HepG2 (cell line): Measurements from ENCODE around the gene ANKRD22. TPM values are rescaled to one million over a fixed set of nuclear protein-coding genes. Genes with fewer than 3 reads are reported as not detected.

Experiments used
- ATF1 ChIP-seq: IDR thresholded peaks from 2 replicates; pipeline ENCODE4 v1.6.1; 2016; ENCODE audit warnings: mild to moderate bottlenecking, control low read depth
- GZF1 ChIP-seq: sonication (generic); formaldehyde crosslinking; IDR thresholded peaks from 2 replicates; pipeline ENCODE4 v1.5.1; 2020; ENCODE audit warnings: mild to moderate bottlenecking, missing genetic modification reagents
- HDAC1 ChIP-seq: sonication (generic); formaldehyde crosslinking; IDR thresholded peaks from 2 replicates; pipeline ENCODE4 v1.5.1; 2020; ENCODE audit warnings: mild to moderate bottlenecking, missing genetic modification reagents
- HOXA5 ChIP-seq: sonication (generic); formaldehyde crosslinking; IDR thresholded peaks from 2 replicates; pipeline ENCODE4 v1.4.0; 2020; ENCODE audit warnings: missing genetic modification reagents
- NCOA5 ChIP-seq: sonication (generic); formaldehyde crosslinking; IDR thresholded peaks from 2 replicates; pipeline ENCODE4 v1.4.0; 2020; ENCODE audit warnings: missing genetic modification reagents
- NFE2L2 ChIP-seq: fragments of 150-350 bp; IDR thresholded peaks from 2 replicates; pipeline ENCODE4 v1.6.1; 2014; ENCODE audit warnings: low read length
- SRSF9 ChIP-seq: fragments of 200-400 bp; formaldehyde crosslinking; IDR thresholded peaks from 2 replicates; pipeline ENCODE4 v1.6.1; 2018; ENCODE audit warnings: borderline replicate concordance, mild to moderate bottlenecking, low read depth, low read length; ENCODE audit not compliant: insufficient read depth, poor library complexity, severe bottlenecking
- SSRP1 ChIP-seq: IDR thresholded peaks from 2 replicates; pipeline ENCODE4 v1.6.1; 2016; ENCODE audit warnings: control low read depth
- THAP7 ChIP-seq: sonication (generic); formaldehyde crosslinking; IDR thresholded peaks from 2 replicates; pipeline ENCODE4 v1.8.1; 2023; ENCODE audit warnings: mild to moderate bottlenecking, missing genetic modification reagents
- ZNF124 ChIP-seq: sonication (generic); formaldehyde crosslinking; IDR thresholded peaks from 2 replicates; pipeline ENCODE4 v1.4.0; 2020; ENCODE audit warnings: missing genetic modification reagents
- ZNF337 ChIP-seq: sonication (generic); formaldehyde crosslinking; IDR thresholded peaks from 2 replicates; pipeline ENCODE4 v1.5.1; 2020; ENCODE audit warnings: missing genetic modification reagents, low read depth, mild to moderate bottlenecking, borderline replicate concordance
- ZNF382 ChIP-seq: sonication (generic); formaldehyde crosslinking; IDR thresholded peaks from 2 replicates; pipeline ENCODE4 v1.5.0; 2020; ENCODE audit warnings: missing genetic modification reagents, mild to moderate bottlenecking, borderline replicate concordance
- ZNF441 ChIP-seq: sonication (generic); formaldehyde crosslinking; IDR thresholded peaks from 2 replicates; pipeline ENCODE4 v1.7.0; 2021; ENCODE audit warnings: missing genetic modification reagents, borderline replicate concordance
- ZNF547 ChIP-seq: sonication (generic); formaldehyde crosslinking; IDR thresholded peaks from 2 replicates; pipeline ENCODE4 v1.5.1; 2020; ENCODE audit warnings: mild to moderate bottlenecking, missing genetic modification reagents
- ZNF569 ChIP-seq: sonication (generic); formaldehyde crosslinking; IDR thresholded peaks from 2 replicates; pipeline ENCODE4 v1.5.0; 2020; ENCODE audit warnings: mild to moderate bottlenecking, missing genetic modification reagents, moderate library complexity, borderline replicate concordance
- ZNF768 ChIP-seq: sonication (generic); formaldehyde crosslinking; IDR thresholded peaks from 2 replicates; pipeline ENCODE4 v1.4.0; 2020; ENCODE audit warnings: missing genetic modification reagents
- polyA plus RNA-seq, 8 experiments: library from polyadenylated mRNA; depleted of rRNA in 3 of 8; stranded (reverse) in 7 of 8; unstranded in 1 of 8; fragments of >200 nt; fragmentation: Illumina TruSeq in 4 of 8; extraction: Trizol in 4 of 8; gene quantifications; 2 replicates each; pipeline versions ENCODE4 v1.2.1 to v1.2.3, GENCODE V29; 2011 to 2016; ENCODE audit warnings: low read depth in 4 of 8, missing spikeins in 1 of 8, mixed read lengths in 1 of 8; ENCODE audit not compliant: insufficient read depth in 1 of 8
- total RNA-seq, 5 experiments: library from RNA; depleted of rRNA; stranded (reverse); fragments of >200 nt; fragmentation: Illumina TruSeq; extraction: Trizol; gene quantifications; 2 replicates each; pipeline ENCODE4 v1.2.3, GENCODE V29; 2016; ENCODE audit warnings: low read depth in 1 of 5
- TF ChIP-seq, protein P1 (sequence below): IDR thresholded peaks from 2 replicates; pipeline ENCODE4 v1.6.1; 2016; ENCODE audit warnings: missing genetic modification reagents, missing compliant biosample characterization
- TF ChIP-seq, protein P2 (sequence below): sonication (generic); formaldehyde crosslinking; IDR thresholded peaks from 2 replicates; pipeline ENCODE4 v1.4.0; 2020; ENCODE audit warnings: low read depth, mild to moderate bottlenecking, missing genetic modification reagents
- TF ChIP-seq, protein P3 (sequence below): sonication (generic); formaldehyde crosslinking; IDR thresholded peaks from 2 replicates; pipeline ENCODE4 v1.4.0; 2020; ENCODE audit warnings: missing genetic modification reagents
- TF ChIP-seq, protein P4 (sequence below): sonication (generic); formaldehyde crosslinking; IDR thresholded peaks from 2 replicates; pipeline ENCODE4 v1.5.0; 2020; ENCODE audit warnings: mild to moderate bottlenecking, missing genetic modification reagents
- TF ChIP-seq, protein P5 (sequence below): sonication (generic); formaldehyde crosslinking; IDR thresholded peaks from 2 replicates; pipeline ENCODE4 v1.5.0; 2020; ENCODE audit warnings: missing genetic modification reagents

The ANKRD22 gene
- total and polyA plus RNA-seq, 2 of the 13 experiments (the other 11 are each of a cell fraction or from before 2014, with no cell fraction given): not detected

GRCh38 chr10:88880282-88881076 lies 28.8 kb upstream of the ANKRD22 start (continued):
- no peak; the same call in 1 of the 2 replicates for TF ChIP-seq ZNF547 (CRISPR knock-in tag)
- TF ChIP-seq, protein P1, sequence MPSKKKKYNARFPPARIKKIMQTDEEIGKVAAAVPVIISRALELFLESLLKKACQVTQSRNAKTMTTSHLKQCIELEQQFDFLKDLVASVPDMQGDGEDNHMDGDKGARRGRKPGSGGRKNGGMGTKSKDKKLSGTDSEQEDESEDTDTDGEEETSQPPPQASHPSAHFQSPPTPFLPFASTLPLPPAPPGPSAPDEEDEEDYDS: no peak
- 0 out of 2 replicates have a peak, but pooled peaks have one; percentile 45 for TF ChIP-seq GZF1 (CRISPR knock-in tag)
- no peak for TF ChIP-seq NCOA5 (CRISPR knock-in tag)
- TF ChIP-seq ZNF337: no peak
- no peak for TF ChIP-seq ZNF124 (CRISPR knock-in tag)
- TF ChIP-seq ZNF382 (CRISPR knock-in tag): no peak
- TF ChIP-seq ZNF569 (CRISPR knock-in tag): no peak
- TF ChIP-seq SRSF9: no peak
- TF ChIP-seq THAP7 (CRISPR knock-in tag): 0 out of 2 replicates have a peak, but pooled peaks have one; percentile 43
- TF ChIP-seq, protein P2, sequence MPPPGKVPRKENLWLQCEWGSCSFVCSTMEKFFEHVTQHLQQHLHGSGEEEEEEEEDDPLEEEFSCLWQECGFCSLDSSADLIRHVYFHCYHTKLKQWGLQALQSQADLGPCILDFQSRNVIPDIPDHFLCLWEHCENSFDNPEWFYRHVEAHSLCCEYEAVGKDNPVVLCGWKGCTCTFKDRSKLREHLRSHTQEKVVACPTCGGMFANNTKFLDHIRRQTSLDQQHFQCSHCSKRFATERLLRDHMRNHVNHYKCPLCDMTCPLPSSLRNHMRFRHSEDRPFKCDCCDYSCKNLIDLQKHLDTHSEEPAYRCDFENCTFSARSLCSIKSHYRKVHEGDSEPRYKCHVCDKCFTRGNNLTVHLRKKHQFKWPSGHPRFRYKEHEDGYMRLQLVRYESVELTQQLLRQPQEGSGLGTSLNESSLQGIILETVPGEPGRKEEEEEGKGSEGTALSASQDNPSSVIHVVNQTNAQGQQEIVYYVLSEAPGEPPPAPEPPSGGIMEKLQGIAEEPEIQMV (CRISPR knock-in tag): peak; percentile 58; the same call in 1 of the 2 replicates
- TF ChIP-seq ZNF441: no peak
- TF ChIP-seq ATF1 (CRISPR knock-in tag): no peak
- peak; percentile 81 for TF ChIP-seq HDAC1 (CRISPR knock-in tag)
- TF ChIP-seq, protein P3, sequence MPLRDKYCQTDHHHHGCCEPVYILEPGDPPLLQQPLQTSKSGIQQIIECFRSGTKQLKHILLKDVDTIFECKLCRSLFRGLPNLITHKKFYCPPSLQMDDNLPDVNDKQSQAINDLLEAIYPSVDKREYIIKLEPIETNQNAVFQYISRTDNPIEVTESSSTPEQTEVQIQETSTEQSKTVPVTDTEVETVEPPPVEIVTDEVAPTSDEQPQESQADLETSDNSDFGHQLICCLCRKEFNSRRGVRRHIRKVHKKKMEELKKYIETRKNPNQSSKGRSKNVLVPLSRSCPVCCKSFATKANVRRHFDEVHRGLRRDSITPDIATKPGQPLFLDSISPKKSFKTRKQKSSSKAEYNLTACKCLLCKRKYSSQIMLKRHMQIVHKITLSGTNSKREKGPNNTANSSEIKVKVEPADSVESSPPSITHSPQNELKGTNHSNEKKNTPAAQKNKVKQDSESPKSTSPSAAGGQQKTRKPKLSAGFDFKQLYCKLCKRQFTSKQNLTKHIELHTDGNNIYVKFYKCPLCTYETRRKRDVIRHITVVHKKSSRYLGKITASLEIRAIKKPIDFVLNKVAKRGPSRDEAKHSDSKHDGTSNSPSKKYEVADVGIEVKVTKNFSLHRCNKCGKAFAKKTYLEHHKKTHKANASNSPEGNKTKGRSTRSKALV: peak; percentile 100
- TF ChIP-seq NFE2L2: no peak
- TF ChIP-seq, protein P4, sequence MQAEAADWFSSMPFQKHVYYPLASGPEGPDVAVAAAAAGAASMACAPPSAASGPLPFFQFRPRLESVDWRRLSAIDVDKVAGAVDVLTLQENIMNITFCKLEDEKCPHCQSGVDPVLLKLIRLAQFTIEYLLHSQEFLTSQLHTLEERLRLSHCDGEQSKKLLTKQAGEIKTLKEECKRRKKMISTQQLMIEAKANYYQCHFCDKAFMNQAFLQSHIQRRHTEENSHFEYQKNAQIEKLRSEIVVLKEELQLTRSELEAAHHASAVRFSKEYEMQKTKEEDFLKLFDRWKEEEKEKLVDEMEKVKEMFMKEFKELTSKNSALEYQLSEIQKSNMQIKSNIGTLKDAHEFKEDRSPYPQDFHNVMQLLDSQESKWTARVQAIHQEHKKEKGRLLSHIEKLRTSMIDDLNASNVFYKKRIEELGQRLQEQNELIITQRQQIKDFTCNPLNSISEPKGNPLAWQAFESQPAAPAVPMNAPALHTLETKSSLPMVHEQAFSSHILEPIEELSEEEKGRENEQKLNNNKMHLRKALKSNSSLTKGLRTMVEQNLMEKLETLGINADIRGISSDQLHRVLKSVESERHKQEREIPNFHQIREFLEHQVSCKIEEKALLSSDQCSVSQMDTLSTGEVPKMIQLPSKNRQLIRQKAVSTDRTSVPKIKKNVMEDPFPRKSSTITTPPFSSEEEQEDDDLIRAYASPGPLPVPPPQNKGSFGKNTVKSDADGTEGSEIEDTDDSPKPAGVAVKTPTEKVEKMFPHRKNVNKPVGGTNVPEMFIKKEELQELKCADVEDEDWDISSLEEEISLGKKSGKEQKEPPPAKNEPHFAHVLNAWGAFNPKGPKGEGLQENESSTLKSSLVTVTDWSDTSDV: no peak; the same call in 1 of the 2 replicates
- TF ChIP-seq SSRP1 (CRISPR knock-in tag): no peak
- TF ChIP-seq, protein P5, sequence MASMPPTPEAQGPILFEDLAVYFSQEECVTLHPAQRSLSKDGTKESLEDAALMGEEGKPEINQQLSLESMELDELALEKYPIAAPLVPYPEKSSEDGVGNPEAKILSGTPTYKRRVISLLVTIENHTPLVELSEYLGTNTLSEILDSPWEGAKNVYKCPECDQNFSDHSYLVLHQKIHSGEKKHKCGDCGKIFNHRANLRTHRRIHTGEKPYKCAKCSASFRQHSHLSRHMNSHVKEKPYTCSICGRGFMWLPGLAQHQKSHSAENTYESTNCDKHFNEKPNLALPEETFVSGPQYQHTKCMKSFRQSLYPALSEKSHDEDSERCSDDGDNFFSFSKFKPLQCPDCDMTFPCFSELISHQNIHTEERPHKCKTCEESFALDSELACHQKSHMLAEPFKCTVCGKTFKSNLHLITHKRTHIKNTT: no peak
- TF ChIP-seq ZNF768 (CRISPR knock-in tag): peak; percentile 26; the same call in 1 of the 2 replicates
- TF ChIP-seq HOXA5 (CRISPR knock-in tag): peak; percentile 61; the same call in 1 of the 2 replicates
